ENCODE data around the gene CEBPA. TPM values are rescaled to one million over a fixed set of nuclear protein-coding genes. Genes with fewer than 3 reads are reported as not detected.

Gene CEBPA
- polyA plus RNA-seq, 3 donors, result 17.9 to 76.3 (median 47.5) TPM

- Histone ChIP-seq H3K27ac (ENCODE audit: low read depth in 1 of 2, low read length in 2 of 2) (peak overlapping the region; percentile 24 to 45), H2AFZ (ENCODE audit: insufficient read depth, low read depth, low read length, poor library complexity, severe bottlenecking) (no peak overlapping the region), H3K36me3 (replicated peaks in 1 of 2; ENCODE audit: control insufficient read depth in 1 of 2, insufficient read depth in 2 of 2, low read length in 2 of 2) (no peaks in the 10 kb centered on the region), H3K9ac (ENCODE audit: insufficient read depth, low read length, poor library complexity, severe bottlenecking) (no peak overlapping the region), H4K20me1 (ENCODE audit: insufficient read depth, low read length) (no peaks in the 10 kb centered on the region), H3K27me3 (ENCODE audit: control insufficient read depth in 2 of 2, insufficient read depth in 2 of 2, low read length in 2 of 2) (no peaks in the 10 kb centered on the region), H3K4me2 (replicated peaks; ENCODE audit: extremely low read depth, low read length, poor library complexity, severe bottlenecking) (peak overlapping the region; percentile 29), H3K4me1 (ENCODE audit: control insufficient read depth in 1 of 2, insufficient read depth in 2 of 2, low read length in 2 of 2) (peaks cover 66 to 72% of the 10 kb centered on the region in 2 donors), H3K79me2 (ENCODE audit: insufficient read depth, low read length) (no peaks in the 10 kb centered on the region), H3K4me3 (replicated peaks in 1 of 3; ENCODE audit: low read depth in 2 of 3, low read length in 3 of 3) (peak overlapping the region in 1 of 3 experiments; percentile 3), H3K9me3 (replicated peaks in 1 of 2; ENCODE audit: control insufficient read depth in 1 of 2, insufficient read depth in 1 of 2, low read length in 2 of 2) (no peaks in the 10 kb centered on the region)
- Mint-ChIP-seq H3K36me3 (no peaks in the 10 kb centered on the region), H3K4me3 (peak overlapping the region; percentile 45 to 46), H3K27ac (peak overlapping the region; percentile 10 to 87 (median 82)), H3K4me1 (peaks cover 57% of the 10 kb centered on the region), H3K27me3 (ENCODE audit: low read depth in 3 of 3) (peaks cover 0 to 4% (median 0%) of the 10 kb centered on the region in 3 donors), H3K9me3 (peaks cover 0 to 3% (median 0%) of the 10 kb centered on the region in 7 donors)
- intact Hi-C loops (cut with micrococcal nuclease), result no loop called here
- WGBS (ENCODE audit: insufficient coverage), result 49% methylated on average over 5 of the region's 9 CpGs
- peak in 2 of 3 donors; percentile 57 to 59 for DNase-seq
- TF ChIP-seq CTCF (IDR thresholded peaks at IDR 0.05), result no peak
Observed at GRCh38 chr19:33278403-33279269, 23.7 kb downstream of the CEBPA start.

- peak overlapping the region; percentile 24 to 45 for H3K27ac ChIP-seq (ENCODE audit: low read depth in 1 of 2, low read length in 2 of 2)
- no peaks in the 10 kb centered on the region for H3K36me3 ChIP-seq (replicated peaks in 1 of 2; ENCODE audit: control insufficient read depth in 1 of 2, insufficient read depth in 2 of 2, low read length in 2 of 2)
- H3K9me3 ChIP-seq (replicated peaks in 1 of 2; ENCODE audit: control insufficient read depth in 1 of 2, insufficient read depth in 1 of 2, low read length in 2 of 2), result no peaks in the 10 kb centered on the region
- H3K4me2 ChIP-seq (replicated peaks; ENCODE audit: extremely low read depth, low read length, poor library complexity, severe bottlenecking), result no peak overlapping the region
- H3K9ac ChIP-seq (ENCODE audit: insufficient read depth, low read length, poor library complexity, severe bottlenecking), result no peak overlapping the region
- no peaks in the 10 kb centered on the region for H4K20me1 ChIP-seq (ENCODE audit: insufficient read depth, low read length)
- peaks cover 0 to 3% (median 0%) of the 10 kb centered on the region in 7 donors for H3K9me3 Mint-ChIP-seq
- peaks cover 0 to under 1% of the 10 kb centered on the region in 2 donors for H3K36me3 Mint-ChIP-seq
- no peak for TF ChIP-seq CTCF (IDR thresholded peaks at IDR 0.05)
- no peak overlapping the region for H2AFZ ChIP-seq (ENCODE audit: insufficient read depth, low read depth, low read length, poor library complexity, severe bottlenecking)
- no peak for DNase-seq
- peaks cover 64% of the 10 kb centered on the region for H3K4me1 Mint-ChIP-seq
- peaks cover 0 to 4% (median 0%) of the 10 kb centered on the region in 3 donors for H3K27me3 Mint-ChIP-seq (ENCODE audit: low read depth in 3 of 3)
- H3K79me2 ChIP-seq (ENCODE audit: insufficient read depth, low read length), result no peaks in the 10 kb centered on the region
- H3K4me1 ChIP-seq (ENCODE audit: control insufficient read depth in 1 of 2, insufficient read depth in 2 of 2, low read length in 2 of 2), result peaks cover 72 to 78% of the 10 kb centered on the region in 2 donors
- H3K4me3 ChIP-seq (replicated peaks in 1 of 3; ENCODE audit: low read depth in 2 of 3, low read length in 3 of 3), result no peak overlapping the region
- intact Hi-C loops (cut with micrococcal nuclease), result no loop called here
- H3K27me3 ChIP-seq (ENCODE audit: control insufficient read depth in 2 of 2, insufficient read depth in 2 of 2, low read length in 2 of 2), result no peaks in the 10 kb centered on the region
- peak overlapping the region; percentile 12 to 46 for H3K4me3 Mint-ChIP-seq
- H3K27ac Mint-ChIP-seq, result peak overlapping the region; percentile 10 to 87 (median 82)
- WGBS (ENCODE audit: insufficient coverage), result 10% methylated on average over 3 of the region's 4 CpGs
Observed at GRCh38 chr19:33278023-33278402, 24.3 kb downstream of the CEBPA start.
